ENCODE data around the gene SPTBN1.

GRCh38 chr2:54586494-54586893 is 130.4 kb downstream of the SPTBN1 start:
- TF ChIP-seq RCOR1 (IDR thresholded peaks at IDR 0.05; ENCODE audit: low read depth, low read length) (no peak), POLR2A (IDR thresholded peaks at IDR 0.05; ENCODE audit: low read length) (no peak), ATOH8 (CRISPR knock-in tag; IDR thresholded peaks at IDR 0.05; ENCODE audit: low read depth) (no peak), MAX (IDR thresholded peaks at IDR 0.05) (no peak), ZNF302 (CRISPR knock-in tag; IDR thresholded peaks at IDR 0.05) (no peak), KDM1A (IDR thresholded peaks at IDR 0.05; ENCODE audit: low read depth) (no peak), EHF (CRISPR knock-in tag; IDR thresholded peaks at IDR 0.05) (no peak), MAFK (IDR thresholded peaks at IDR 0.05; ENCODE audit: partially characterized antibody) (no peak), CEBPB (IDR thresholded peaks at IDR 0.05) (no peak), PHF8 (IDR thresholded peaks at IDR 0.05; ENCODE audit: borderline replicate concordance, low read depth) (no peak)
- TF ChIP-seq, protein P1, sequence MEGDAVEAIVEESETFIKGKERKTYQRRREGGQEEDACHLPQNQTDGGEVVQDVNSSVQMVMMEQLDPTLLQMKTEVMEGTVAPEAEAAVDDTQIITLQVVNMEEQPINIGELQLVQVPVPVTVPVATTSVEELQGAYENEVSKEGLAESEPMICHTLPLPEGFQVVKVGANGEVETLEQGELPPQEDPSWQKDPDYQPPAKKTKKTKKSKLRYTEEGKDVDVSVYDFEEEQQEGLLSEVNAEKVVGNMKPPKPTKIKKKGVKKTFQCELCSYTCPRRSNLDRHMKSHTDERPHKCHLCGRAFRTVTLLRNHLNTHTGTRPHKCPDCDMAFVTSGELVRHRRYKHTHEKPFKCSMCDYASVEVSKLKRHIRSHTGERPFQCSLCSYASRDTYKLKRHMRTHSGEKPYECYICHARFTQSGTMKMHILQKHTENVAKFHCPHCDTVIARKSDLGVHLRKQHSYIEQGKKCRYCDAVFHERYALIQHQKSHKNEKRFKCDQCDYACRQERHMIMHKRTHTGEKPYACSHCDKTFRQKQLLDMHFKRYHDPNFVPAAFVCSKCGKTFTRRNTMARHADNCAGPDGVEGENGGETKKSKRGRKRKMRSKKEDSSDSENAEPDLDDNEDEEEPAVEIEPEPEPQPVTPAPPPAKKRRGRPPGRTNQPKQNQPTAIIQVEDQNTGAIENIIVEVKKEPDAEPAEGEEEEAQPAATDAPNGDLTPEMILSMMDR (IDR thresholded peaks at IDR 0.05): no peak
